ENCODE measurements around the gene CHRNA10.

CHRNA10 gene
- long read RNA-seq, donor 1, result 0 reads
- long read RNA-seq, donor 2, result 0 reads
- long read RNA-seq, donor 3, result 0 reads
- long read RNA-seq, donor 4, result 0 reads
- long read RNA-seq, donor 5, result 0 reads
- long read RNA-seq, donor 6, partial matches to known transcripts, result 0 of 1 reads
- long read RNA-seq, donor 6, other reads (novel, unspliced or antisense), result 0 of 1 reads
- long read RNA-seq, donor 7, result 0 reads
- long read RNA-seq, donor 8, result 0 reads

GRCh38 chr11:3671334-3672254 is at the start of gene CHRNA10:
Gene CHRNA10 (minus strand): TSS chr11:3671384. CDS start chr11:3671312, 72 bp downstream.
- DNase-seq, result peak; percentile 23

- no peak for DNase-seq
Observed at GRCh38 chr11:3712274-3712673, 41.1 kb upstream of the CHRNA10 start.

GRCh38 chr11:3710485-3711259 is 39.5 kb upstream of the CHRNA10 start:
- DNase-seq, result no peak

- DNase-seq, result no peak
Observed at GRCh38 chr11:3709977-3710376, 38.8 kb upstream of the CHRNA10 start.

GRCh38 chr11:3707176-3707575 is 36.0 kb upstream of the CHRNA10 start:
- no peak for DNase-seq

GRCh38 chr11:3703383-3703782 is 32.2 kb upstream of the CHRNA10 start:
- DNase-seq, result no peak

- DNase-seq, result no peak
Observed at GRCh38 chr11:3700910-3701309, 29.7 kb upstream of the CHRNA10 start.

- no peak for DNase-seq
Observed at GRCh38 chr11:3700410-3700809, 29.2 kb upstream of the CHRNA10 start.

GRCh38 chr11:3686751-3687150 is 15.6 kb upstream of the CHRNA10 start:
- DNase-seq, result no peak

- DNase-seq, result no peak
Observed at GRCh38 chr11:3685923-3686322, 14.7 kb upstream of the CHRNA10 start.

- DNase-seq, result no peak
Observed at GRCh38 chr11:3684819-3685172, 13.6 kb upstream of the CHRNA10 start.

GRCh38 chr11:3684129-3684818 is 13.1 kb upstream of the CHRNA10 start:
- DNase-seq, result no peak

GRCh38 chr11:3683039-3683438 is 11.9 kb upstream of the CHRNA10 start:
- no peak for DNase-seq

GRCh38 chr11:3679077-3679476 is 7.9 kb upstream of the CHRNA10 start:
- no peak for DNase-seq

- DNase-seq, result no peak
Observed at GRCh38 chr11:3675971-3676370, 4.8 kb upstream of the CHRNA10 start.

GRCh38 chr11:3674189-3674588 is 3.0 kb upstream of the CHRNA10 start:
- no peak for DNase-seq

- no peak for DNase-seq
Observed at GRCh38 chr11:3669742-3670183, 1.4 kb downstream of the CHRNA10 start.

GRCh38 chr11:3669128-3669527 is 2.1 kb downstream of the CHRNA10 start:
- DNase-seq, result no peak

GRCh38 chr11:3667149-3668035 is 3.8 kb downstream of the CHRNA10 start:
- no peak for DNase-seq

- DNase-seq, result no peak
Observed at GRCh38 chr11:3666023-3666530, 5.1 kb downstream of the CHRNA10 start.

All from right kidney (tissue), 9 donors.